DOHH2 (cell line): ENCODE measurements around the gene SLC25A15.

Source experiments
- EZH2phosphoT487 ChIP-seq: fragments of 200-600 bp; sonication (generic); IDR thresholded peaks from 2 replicates; pipeline ENCODE4 v1.6.1; 2017; ENCODE audit warnings: borderline replicate concordance, mild to moderate bottlenecking, antibody characterized with exemption, low read length, moderate library complexity, mixed read lengths
- TF ChIP-seq, protein P1 (sequence below): fragments of 200-600 bp; sonication (generic); IDR thresholded peaks from one replicate; pipeline ENCODE4 v1.5.1; 2014; ENCODE audit warnings: antibody characterized with exemption, mild to moderate bottlenecking, low read depth, low read length; ENCODE audit not compliant: poor library complexity, severe bottlenecking

GRCh38 chr13:40787062-40787461 lies 2.3 kb upstream of the SLC25A15 start:
- TF ChIP-seq, protein P1, sequence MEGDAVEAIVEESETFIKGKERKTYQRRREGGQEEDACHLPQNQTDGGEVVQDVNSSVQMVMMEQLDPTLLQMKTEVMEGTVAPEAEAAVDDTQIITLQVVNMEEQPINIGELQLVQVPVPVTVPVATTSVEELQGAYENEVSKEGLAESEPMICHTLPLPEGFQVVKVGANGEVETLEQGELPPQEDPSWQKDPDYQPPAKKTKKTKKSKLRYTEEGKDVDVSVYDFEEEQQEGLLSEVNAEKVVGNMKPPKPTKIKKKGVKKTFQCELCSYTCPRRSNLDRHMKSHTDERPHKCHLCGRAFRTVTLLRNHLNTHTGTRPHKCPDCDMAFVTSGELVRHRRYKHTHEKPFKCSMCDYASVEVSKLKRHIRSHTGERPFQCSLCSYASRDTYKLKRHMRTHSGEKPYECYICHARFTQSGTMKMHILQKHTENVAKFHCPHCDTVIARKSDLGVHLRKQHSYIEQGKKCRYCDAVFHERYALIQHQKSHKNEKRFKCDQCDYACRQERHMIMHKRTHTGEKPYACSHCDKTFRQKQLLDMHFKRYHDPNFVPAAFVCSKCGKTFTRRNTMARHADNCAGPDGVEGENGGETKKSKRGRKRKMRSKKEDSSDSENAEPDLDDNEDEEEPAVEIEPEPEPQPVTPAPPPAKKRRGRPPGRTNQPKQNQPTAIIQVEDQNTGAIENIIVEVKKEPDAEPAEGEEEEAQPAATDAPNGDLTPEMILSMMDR: no peak
- no peak for TF ChIP-seq EZH2phosphoT487
